Measurements from ENCODE around the gene FOXP2.

- TF ChIP-seq, protein P1, sequence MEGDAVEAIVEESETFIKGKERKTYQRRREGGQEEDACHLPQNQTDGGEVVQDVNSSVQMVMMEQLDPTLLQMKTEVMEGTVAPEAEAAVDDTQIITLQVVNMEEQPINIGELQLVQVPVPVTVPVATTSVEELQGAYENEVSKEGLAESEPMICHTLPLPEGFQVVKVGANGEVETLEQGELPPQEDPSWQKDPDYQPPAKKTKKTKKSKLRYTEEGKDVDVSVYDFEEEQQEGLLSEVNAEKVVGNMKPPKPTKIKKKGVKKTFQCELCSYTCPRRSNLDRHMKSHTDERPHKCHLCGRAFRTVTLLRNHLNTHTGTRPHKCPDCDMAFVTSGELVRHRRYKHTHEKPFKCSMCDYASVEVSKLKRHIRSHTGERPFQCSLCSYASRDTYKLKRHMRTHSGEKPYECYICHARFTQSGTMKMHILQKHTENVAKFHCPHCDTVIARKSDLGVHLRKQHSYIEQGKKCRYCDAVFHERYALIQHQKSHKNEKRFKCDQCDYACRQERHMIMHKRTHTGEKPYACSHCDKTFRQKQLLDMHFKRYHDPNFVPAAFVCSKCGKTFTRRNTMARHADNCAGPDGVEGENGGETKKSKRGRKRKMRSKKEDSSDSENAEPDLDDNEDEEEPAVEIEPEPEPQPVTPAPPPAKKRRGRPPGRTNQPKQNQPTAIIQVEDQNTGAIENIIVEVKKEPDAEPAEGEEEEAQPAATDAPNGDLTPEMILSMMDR (IDR thresholded peaks at IDR 0.05; ENCODE audit: extremely low read depth in 1 of 2, insufficient read depth in 1 of 2, low read depth in 1 of 2, low read length in 2 of 2): no peak
- TF ChIP-seq POLR2A (IDR thresholded peaks at IDR 0.05; ENCODE audit: low read depth, low read length) (no peak), EZH2 (IDR thresholded peaks at IDR 0.05; ENCODE audit: borderline replicate concordance, low read depth, low read length, severe bottlenecking) (no peak), POLR2AphosphoS5 (IDR thresholded peaks at IDR 0.05; ENCODE audit: insufficient read depth, low read depth, low read length) (no peak)
Measured at GRCh38 chr7:114540291-114540690, 125.7 kb downstream of the FOXP2 start.

Measured in endothelial cell of umbilical vein (primary cell).